SK-N-MC (cell line): ENCODE measurements around the gene PPP2R2B.

Experiments
- EZH2 ChIP-seq: fragments of 200-600 bp; sonication (generic); IDR thresholded peaks from one replicate; pipeline ENCODE4 v1.6.1; 2017; ENCODE audit warnings: antibody characterized with exemption
- FOXP2 ChIP-seq: optimal IDR thresholded peaks from 2 replicates; pipeline ENCODE3; 2011; ENCODE audit warnings: mild to moderate bottlenecking, moderate library complexity; ENCODE audit not compliant: insufficient read depth; ENCODE audit errors: extremely low read length, control extremely low read depth
- POLR2AphosphoS5 ChIP-seq: IDR thresholded peaks from 2 replicates; pipeline ENCODE4 v1.6.1; 2012; ENCODE audit warnings: mild to moderate bottlenecking, low read depth, low read length, borderline replicate concordance

DNA sequence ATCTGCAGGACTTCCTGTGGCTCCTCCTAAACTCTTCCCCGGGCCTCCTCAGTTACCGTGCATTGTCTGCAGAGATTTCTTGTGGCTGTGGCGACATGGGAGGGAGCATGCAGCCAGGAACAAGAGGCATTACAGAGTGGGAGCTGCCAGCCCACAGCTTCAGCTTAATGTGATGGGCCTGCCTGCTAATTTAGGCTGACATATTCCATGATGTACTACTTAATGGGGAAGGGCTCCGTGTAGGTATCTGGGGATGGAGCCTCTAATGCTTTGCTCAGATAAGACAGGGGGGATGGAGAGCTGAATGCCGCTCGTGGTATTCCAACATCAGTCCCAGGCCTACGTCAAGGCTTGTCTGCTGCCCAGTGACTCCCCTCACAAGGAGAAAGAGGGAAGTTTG is 225.0 kb downstream of the PPP2R2B start:
- TF ChIP-seq EZH2 (no peak), POLR2AphosphoS5 (no peak), FOXP2 (no peak)
